GM10266 (cell line): ENCODE data around the gene CAMTA1.
"Not testable (repeated sequence)": the region's sequence is repeated elsewhere in the genome, so short reads cannot be mapped to it uniquely, and the experiment has no call there.

Experiments used
- DNase-seq: peaks from one replicate; pipeline ENCODE4 v3.0.0; 2012; ENCODE audit errors: extremely low spot score
- TF ChIP-seq, protein P1 (sequence below): IDR thresholded peaks from 2 replicates; pipeline ENCODE4 v1.5.1; 2012; ENCODE audit warnings: mild to moderate bottlenecking, low read depth; ENCODE audit not compliant: control insufficient read depth, insufficient read depth; ENCODE audit errors: missing control alignments

The CAMTA1 gene

DNA sequence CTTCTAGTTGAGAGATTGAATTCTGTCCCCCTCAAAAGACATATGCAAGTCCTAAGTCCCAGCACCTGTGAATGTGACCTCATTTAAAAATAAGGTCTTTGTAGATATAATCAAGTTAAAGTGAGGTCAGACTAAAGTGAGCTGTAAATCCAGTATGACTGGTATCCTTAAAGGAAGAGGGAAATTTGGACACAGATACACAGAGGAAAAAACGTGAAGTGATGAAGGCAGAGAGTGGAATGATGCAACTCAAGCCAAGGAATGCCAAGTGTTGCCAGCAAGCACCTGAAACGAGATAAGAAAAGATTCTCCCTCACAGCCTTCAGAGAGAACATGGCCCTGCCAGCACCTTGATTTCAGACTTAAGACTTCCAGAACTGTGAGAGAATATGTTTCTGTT is 541.1 kb downstream of the CAMTA1 start:
- TF ChIP-seq, protein P1, sequence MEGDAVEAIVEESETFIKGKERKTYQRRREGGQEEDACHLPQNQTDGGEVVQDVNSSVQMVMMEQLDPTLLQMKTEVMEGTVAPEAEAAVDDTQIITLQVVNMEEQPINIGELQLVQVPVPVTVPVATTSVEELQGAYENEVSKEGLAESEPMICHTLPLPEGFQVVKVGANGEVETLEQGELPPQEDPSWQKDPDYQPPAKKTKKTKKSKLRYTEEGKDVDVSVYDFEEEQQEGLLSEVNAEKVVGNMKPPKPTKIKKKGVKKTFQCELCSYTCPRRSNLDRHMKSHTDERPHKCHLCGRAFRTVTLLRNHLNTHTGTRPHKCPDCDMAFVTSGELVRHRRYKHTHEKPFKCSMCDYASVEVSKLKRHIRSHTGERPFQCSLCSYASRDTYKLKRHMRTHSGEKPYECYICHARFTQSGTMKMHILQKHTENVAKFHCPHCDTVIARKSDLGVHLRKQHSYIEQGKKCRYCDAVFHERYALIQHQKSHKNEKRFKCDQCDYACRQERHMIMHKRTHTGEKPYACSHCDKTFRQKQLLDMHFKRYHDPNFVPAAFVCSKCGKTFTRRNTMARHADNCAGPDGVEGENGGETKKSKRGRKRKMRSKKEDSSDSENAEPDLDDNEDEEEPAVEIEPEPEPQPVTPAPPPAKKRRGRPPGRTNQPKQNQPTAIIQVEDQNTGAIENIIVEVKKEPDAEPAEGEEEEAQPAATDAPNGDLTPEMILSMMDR: no peak
- DNase-seq: no peak

DNA sequence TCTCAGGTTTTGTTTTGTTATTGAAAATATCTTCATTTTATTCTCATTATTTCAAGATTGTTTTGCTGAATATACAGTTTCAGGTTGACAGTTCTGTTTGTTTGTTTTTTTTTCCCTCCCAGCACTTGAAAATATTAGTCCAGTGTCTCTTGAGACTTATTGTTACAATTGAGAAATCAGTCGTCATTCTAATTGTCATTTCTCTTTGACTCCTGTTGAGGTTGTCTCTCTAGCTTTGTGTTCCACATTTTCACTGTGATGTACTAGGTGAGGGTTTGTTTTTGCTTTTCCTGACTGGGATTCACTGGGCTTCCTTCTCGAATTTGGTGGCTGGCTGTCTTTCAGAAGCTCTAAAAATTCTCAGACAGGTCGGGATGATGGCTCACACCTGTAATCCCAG is 542.6 kb downstream of the CAMTA1 start:
- no peak for DNase-seq
- TF ChIP-seq, protein P1: no peak

DNA sequence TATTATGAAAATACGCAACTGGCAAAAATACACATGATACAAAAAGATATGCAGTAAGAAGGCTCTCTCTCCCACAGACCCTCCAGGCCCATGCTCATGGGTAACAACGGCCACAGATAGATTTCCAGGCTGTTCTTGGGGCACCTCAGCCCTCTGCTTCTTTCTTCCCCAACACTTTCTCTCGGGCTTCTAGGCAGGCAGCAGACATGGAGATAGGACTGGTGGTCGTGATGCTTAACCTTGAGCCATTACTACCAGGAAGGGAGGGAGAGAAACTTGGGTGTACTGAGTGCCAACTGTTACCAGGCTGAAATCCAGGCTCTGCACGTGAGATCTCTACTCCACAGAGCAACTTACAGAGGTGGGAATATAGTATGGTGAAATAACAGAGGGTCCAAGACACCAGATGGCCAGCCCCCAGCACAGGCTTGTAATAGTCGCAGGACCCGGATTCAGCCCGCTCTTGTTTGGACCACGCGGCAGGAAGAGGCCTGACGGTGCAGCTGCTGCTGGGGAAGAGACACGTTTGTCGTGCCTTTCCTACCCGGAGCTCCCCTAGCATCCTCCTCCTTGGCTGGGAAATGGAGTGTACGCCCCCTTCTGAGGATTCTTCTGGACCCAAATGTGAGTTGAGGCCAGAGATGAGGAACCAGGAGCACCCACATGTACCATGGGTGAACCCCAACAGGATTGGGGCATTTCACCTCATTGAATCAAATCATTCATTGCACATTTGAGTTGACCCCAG is 544.8 kb downstream of the CAMTA1 start:
- DNase-seq: no peak
- TF ChIP-seq, protein P1: no peak

GRCh38 chr1:7330726-7331125 is 545.5 kb downstream of the CAMTA1 start:
- not testable (repeated sequence) for DNase-seq

GRCh38 chr1:7331926-7332535 is 546.8 kb downstream of the CAMTA1 start:
- TF ChIP-seq, protein P1: no peak

DNA sequence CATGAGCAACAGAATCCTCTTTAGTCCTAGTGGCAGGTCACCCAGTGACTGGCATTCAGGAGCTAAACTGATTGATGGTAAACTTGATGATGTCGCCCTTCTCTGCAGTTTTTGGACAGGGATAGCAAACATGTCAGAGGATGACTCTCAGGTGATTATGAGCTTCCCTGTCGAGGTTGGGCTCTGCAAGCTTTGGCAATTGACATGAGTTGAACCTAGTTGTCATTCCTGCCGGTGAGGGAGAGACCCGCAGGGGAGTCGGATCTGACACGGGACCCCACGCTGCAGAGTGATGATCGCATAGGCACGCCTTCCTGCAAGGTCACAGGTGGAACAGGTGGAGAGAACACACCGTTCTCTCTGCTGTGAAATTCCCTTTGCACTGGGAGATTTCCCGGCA is 547.8 kb downstream of the CAMTA1 start:
- DNase-seq: no peak
- TF ChIP-seq, protein P1: no peak

More at GRCh38 chr1:7331926-7332535, 546.8 kb downstream of the CAMTA1 start:
- DNase-seq: no peak

GRCh38 chr1:7333620-7334019 is 548.4 kb downstream of the CAMTA1 start:
- DNase-seq: no peak
- TF ChIP-seq, protein P1: no peak
